GM10847 (cell line): ENCODE measurements around the gene DALRD3.

ENCODE experiments used
- POLR2A ChIP-seq: IDR thresholded peaks from 2 replicates; pipeline ENCODE4 v1.6.1; 2011; ENCODE audit not compliant: insufficient read length; ENCODE audit errors: extremely low read depth

Gene DALRD3

GRCh38 chr3:48997714-48998637 lies 20.4 kb downstream of the DALRD3 start:
- TF ChIP-seq POLR2A, result no peak

- no peak for TF ChIP-seq POLR2A
Observed at GRCh38 chr3:48997102-48997635, 21.2 kb downstream of the DALRD3 start.

GRCh38 chr3:48996640-48997039 lies 21.7 kb downstream of the DALRD3 start:
- no peak for TF ChIP-seq POLR2A

- TF ChIP-seq POLR2A, result no peak
Observed at GRCh38 chr3:48993834-48994233, 24.5 kb downstream of the DALRD3 start.

- no peak for TF ChIP-seq POLR2A
Observed at GRCh38 chr3:48991851-48992545, 26.4 kb downstream of the DALRD3 start.

GRCh38 chr3:48990636-48991469 lies 27.5 kb downstream of the DALRD3 start:
- TF ChIP-seq POLR2A, result no peak

- TF ChIP-seq POLR2A, result peak; percentile 33
Observed at GRCh38 chr3:48989796-48990635, 28.4 kb downstream of the DALRD3 start, which contains the start of gene P4HTM. P4HTM (plus strand) TSS chr3:48990241; CDS start chr3:48990257, 16 bp downstream.

GRCh38 chr3:48989126-48989795 lies 29.1 kb downstream of the DALRD3 start:
- TF ChIP-seq POLR2A, result no peak

GRCh38 chr3:48985831-48986376 lies 32.5 kb downstream of the DALRD3 start:
- TF ChIP-seq POLR2A, result no peak

GRCh38 chr3:48984663-48985062 lies 33.7 kb downstream of the DALRD3 start:
- TF ChIP-seq POLR2A, result no peak

GRCh38 chr3:48983096-48983495 lies 35.3 kb downstream of the DALRD3 start:
- no peak for TF ChIP-seq POLR2A

GRCh38 chr3:48982686-48983085 lies 35.7 kb downstream of the DALRD3 start:
- TF ChIP-seq POLR2A, result no peak

- TF ChIP-seq POLR2A, result no peak
Observed at GRCh38 chr3:48982016-48982415, 36.4 kb downstream of the DALRD3 start.

GRCh38 chr3:48980295-48980694 lies 38.1 kb downstream of the DALRD3 start:
- TF ChIP-seq POLR2A, result no peak

- no peak for TF ChIP-seq POLR2A
Observed at GRCh38 chr3:48979451-48979850, 38.9 kb downstream of the DALRD3 start.
